Natural killer cell (primary cell): ENCODE results near the gene PITX3. TPM values are rescaled to one million over a fixed set of nuclear protein-coding genes. Genes with fewer than 3 reads are reported as not detected.

ENCODE experiments used
- ATAC-seq, 3 donors: fragments of 150-1000 bp in 2 of 3; fragments of 200-7000 bp in 1 of 3; cut with Tn5 transposase; 1 replicate in 1 of 3; 2 replicates in 2 of 3; pipeline ENCODE4 v1.10.0; 2021; ENCODE audit warnings: mild to moderate bottlenecking in 2 of 3, moderate library complexity in 2 of 3
- DNase-seq, 2 donors: peaks; one replicate each; pipeline versions ENCODE4 v3.0.0 to v3.0.0-alpha.2; 2013 to 2021; ENCODE audit warnings: mixed read lengths in 1 of 2
- H3K27ac ChIP-seq: one replicate; pipeline ENCODE4 v1.5.1; 2013; ENCODE audit warnings: mild to moderate bottlenecking, low read length
- H3K27me3 ChIP-seq: one replicate; pipeline ENCODE4 v1.6.1; 2013; ENCODE audit warnings: low read length; ENCODE audit not compliant: control insufficient read depth, insufficient read depth
- H3K36me3 ChIP-seq: one replicate; pipeline ENCODE4 v1.6.1; 2013; ENCODE audit warnings: low read length; ENCODE audit not compliant: control insufficient read depth, insufficient read depth
- H3K4me1 ChIP-seq: one replicate; pipeline ENCODE4 v1.6.1; 2013; ENCODE audit warnings: low read length; ENCODE audit not compliant: control insufficient read depth, insufficient read depth
- H3K4me3 ChIP-seq: one replicate; pipeline ENCODE4 v1.5.1; 2013; ENCODE audit warnings: low read length
- H3K9me3 ChIP-seq: one replicate; pipeline ENCODE4 v1.6.1; 2013; ENCODE audit warnings: low read length; ENCODE audit not compliant: control insufficient read depth, insufficient read depth
- H3K27ac Mint-ChIP-seq, 2 donors: one replicate each; pipeline ENCODE4 v1.8.0; 2022; ENCODE audit warnings: mild to moderate bottlenecking in 2 of 2, mixed read lengths in 2 of 2, moderate library complexity in 1 of 2
- H3K27me3 Mint-ChIP-seq, 2 donors: one replicate each; pipeline ENCODE4 v1.8.0; 2022; ENCODE audit warnings: low read depth in 2 of 2, mixed read lengths in 2 of 2
- H3K36me3 Mint-ChIP-seq: one replicate; pipeline ENCODE4 v1.8.0; 2022; ENCODE audit warnings: mixed read lengths
- H3K4me1 Mint-ChIP-seq, 2 donors: one replicate each; pipeline ENCODE4 v1.8.0; 2022; ENCODE audit warnings: mixed read lengths in 2 of 2
- H3K4me3 Mint-ChIP-seq: one replicate; pipeline ENCODE4 v1.8.0; 2022; ENCODE audit warnings: mild to moderate bottlenecking, moderate library complexity, mixed read lengths
- H3K9me3 Mint-ChIP-seq, 2 donors: one replicate each; pipeline ENCODE4 v1.8.0; 2022; ENCODE audit warnings: mixed read lengths in 2 of 2
- WGBS: methylation state at CpG from one replicate; pipeline ENCODE4 v1.1.7; 2013; ENCODE audit warnings: missing lambda C conversion rate; ENCODE audit not compliant: insufficient coverage; 5-methylcytosine and 5-hydroxymethylcytosine counted together
- intact Hi-C: fragments of 100-400 bp; cut with micrococcal nuclease; formaldehyde crosslinking; loops from one replicate; pipeline ENCODE4 v1.14.2; 2022
- total RNA-seq, 4 donors: library from RNA; stranded (reverse); fragments of 120-200 nt in 1 of 4; gene quantifications; one replicate each; pipeline versions ENCODE4 v1.2.3 to v1.2.4, GENCODE V29; 2013 to 2022
- TF ChIP-seq, protein P1 (sequence below): fragments of 200-600 bp; IDR thresholded peaks from one replicate; pipeline ENCODE4 v1.8.0; 2022; ENCODE audit warnings: antibody characterized with exemption

Gene PITX3
- total RNA-seq, 3 donors from 2014 or later (not counting 1 experiment from before 2014, with no cell fraction given) = not detected

DNA sequence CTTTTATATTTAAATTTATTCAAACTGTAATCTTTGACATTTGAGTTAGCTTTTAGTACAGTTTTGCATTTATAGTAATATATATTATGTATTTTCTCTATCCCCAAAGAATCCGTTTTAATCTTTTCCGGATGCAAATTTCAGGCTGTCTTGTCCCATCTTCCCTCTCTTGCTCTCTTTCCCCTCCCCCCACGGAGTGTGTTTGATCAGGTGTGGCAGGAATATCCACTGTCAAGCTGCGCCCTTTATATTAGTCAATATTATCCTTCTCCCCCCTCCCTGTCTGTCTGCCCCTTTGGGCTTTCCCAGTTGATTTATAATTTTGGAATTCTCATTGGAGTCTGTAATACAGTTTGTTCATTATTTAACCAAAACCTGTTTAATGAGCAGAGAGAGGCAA, 23.1 kb upstream of the PITX3 start:
- H3K4me3 ChIP-seq = no peak overlapping the region
- Mint-ChIP-seq H3K36me3 (peaks cover 5% of the 10 kb centered on the region), H3K4me3 (no peak overlapping the region), H3K27ac (no peak overlapping the region), H3K9me3 (no peaks in the 10 kb centered on the region), H3K27me3 (no peaks in the 10 kb centered on the region), H3K4me1 (peaks cover 59 to 61% of the 10 kb centered on the region in 2 donors)
- H3K27ac ChIP-seq = no peak overlapping the region
- ATAC-seq (no peak), DNase-seq (no peak)
- intact Hi-C loops = no loop called here
- H3K9me3 ChIP-seq = no peaks in the 10 kb centered on the region
- peaks cover 31% of the 10 kb centered on the region for H3K36me3 ChIP-seq
- no CpG with 5 or more reads among the region's 4 CpGs for WGBS
- H3K27me3 ChIP-seq = no peaks in the 10 kb centered on the region
- TF ChIP-seq, protein P1, sequence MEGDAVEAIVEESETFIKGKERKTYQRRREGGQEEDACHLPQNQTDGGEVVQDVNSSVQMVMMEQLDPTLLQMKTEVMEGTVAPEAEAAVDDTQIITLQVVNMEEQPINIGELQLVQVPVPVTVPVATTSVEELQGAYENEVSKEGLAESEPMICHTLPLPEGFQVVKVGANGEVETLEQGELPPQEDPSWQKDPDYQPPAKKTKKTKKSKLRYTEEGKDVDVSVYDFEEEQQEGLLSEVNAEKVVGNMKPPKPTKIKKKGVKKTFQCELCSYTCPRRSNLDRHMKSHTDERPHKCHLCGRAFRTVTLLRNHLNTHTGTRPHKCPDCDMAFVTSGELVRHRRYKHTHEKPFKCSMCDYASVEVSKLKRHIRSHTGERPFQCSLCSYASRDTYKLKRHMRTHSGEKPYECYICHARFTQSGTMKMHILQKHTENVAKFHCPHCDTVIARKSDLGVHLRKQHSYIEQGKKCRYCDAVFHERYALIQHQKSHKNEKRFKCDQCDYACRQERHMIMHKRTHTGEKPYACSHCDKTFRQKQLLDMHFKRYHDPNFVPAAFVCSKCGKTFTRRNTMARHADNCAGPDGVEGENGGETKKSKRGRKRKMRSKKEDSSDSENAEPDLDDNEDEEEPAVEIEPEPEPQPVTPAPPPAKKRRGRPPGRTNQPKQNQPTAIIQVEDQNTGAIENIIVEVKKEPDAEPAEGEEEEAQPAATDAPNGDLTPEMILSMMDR = no peak
- H3K4me1 ChIP-seq = no peaks in the 10 kb centered on the region

DNA sequence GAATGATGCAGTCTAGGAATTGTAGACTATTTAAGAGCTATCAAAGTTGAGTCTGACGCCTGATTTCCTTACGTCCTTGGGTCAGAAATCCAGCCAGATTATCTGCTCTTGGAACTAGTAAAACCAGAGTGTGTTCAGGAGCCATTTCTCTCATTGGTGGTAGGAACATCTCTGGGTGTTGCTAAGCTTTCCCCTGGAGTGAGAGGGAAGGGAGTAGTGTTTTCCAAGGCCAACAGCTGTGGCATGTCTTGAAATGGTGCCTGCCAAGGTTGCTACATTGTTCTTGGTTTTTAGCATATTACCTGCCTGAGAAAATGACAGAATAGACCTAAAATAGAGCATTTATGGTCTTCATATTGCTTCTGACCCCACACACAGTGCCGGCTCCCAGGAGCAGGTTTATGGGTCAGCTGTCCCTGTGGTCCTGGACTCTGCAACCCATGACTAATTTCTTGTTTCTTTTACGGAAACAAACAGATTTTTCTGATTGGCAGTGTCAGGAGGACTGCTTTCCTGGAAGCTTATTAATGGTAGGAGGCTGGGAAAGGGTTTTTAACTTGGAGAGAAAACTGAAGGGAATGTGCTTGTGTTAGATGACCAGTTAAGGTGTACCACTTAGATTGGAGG, 21.5 kb upstream of the PITX3 start:
- peaks cover 36% of the 10 kb centered on the region for H3K36me3 ChIP-seq
- Mint-ChIP-seq H3K4me3 (no peak overlapping the region), H3K9me3 (no peaks in the 10 kb centered on the region), H3K4me1 (peaks cover 46% of the 10 kb centered on the region in 2 donors), H3K27me3 (no peaks in the 10 kb centered on the region), H3K36me3 (peaks cover 7% of the 10 kb centered on the region), H3K27ac (no peak overlapping the region)
- intact Hi-C loops = no loop called here
- DNase-seq (no peak), ATAC-seq (no peak)
- H3K9me3 ChIP-seq = no peaks in the 10 kb centered on the region
- no peaks in the 10 kb centered on the region for H3K27me3 ChIP-seq
- no peaks in the 10 kb centered on the region for H3K4me1 ChIP-seq
- TF ChIP-seq, protein P1 = no peak
- no peak overlapping the region for H3K4me3 ChIP-seq
- H3K27ac ChIP-seq = no peak overlapping the region
- WGBS = 99% methylated on average over 4 of the region's 4 CpGs

DNA sequence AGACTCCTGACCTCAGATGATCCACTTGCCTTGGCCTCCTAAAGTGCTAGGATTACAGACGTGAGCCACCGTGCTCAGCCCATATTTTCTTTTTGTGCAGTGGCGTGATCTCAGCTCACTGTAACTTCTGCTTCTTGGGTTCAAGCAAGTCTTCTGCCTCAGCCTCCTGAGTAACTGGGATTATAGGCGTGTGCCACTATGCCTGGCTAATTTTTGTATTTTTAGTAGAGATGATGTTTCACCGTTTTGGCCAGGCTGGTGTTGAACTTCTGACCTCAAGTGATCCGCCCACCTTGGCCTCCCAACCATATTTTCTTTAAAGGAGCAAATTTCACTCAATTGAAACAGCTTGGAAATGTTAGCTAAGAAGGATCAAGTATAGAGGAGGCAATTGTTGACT, 20.5 kb upstream of the PITX3 start:
- no peaks in the 10 kb centered on the region for H3K27me3 ChIP-seq
- no peaks in the 10 kb centered on the region for H3K9me3 ChIP-seq
- no peak overlapping the region for H3K4me3 ChIP-seq
- Mint-ChIP-seq H3K36me3 (peaks cover 7% of the 10 kb centered on the region), H3K4me1 (peaks cover 36% of the 10 kb centered on the region in 2 donors), H3K4me3 (no peak overlapping the region), H3K9me3 (no peaks in the 10 kb centered on the region), H3K27ac (no peak overlapping the region), H3K27me3 (no peaks in the 10 kb centered on the region)
- DNase-seq = no peak
- no peaks in the 10 kb centered on the region for H3K4me1 ChIP-seq
- TF ChIP-seq, protein P1 = no peak
- 98% methylated on average over 5 of the region's 6 CpGs for WGBS
- peaks cover 36% of the 10 kb centered on the region for H3K36me3 ChIP-seq
- H3K27ac ChIP-seq = no peak overlapping the region
- no peak for ATAC-seq
- intact Hi-C loops = no loop called here

DNA sequence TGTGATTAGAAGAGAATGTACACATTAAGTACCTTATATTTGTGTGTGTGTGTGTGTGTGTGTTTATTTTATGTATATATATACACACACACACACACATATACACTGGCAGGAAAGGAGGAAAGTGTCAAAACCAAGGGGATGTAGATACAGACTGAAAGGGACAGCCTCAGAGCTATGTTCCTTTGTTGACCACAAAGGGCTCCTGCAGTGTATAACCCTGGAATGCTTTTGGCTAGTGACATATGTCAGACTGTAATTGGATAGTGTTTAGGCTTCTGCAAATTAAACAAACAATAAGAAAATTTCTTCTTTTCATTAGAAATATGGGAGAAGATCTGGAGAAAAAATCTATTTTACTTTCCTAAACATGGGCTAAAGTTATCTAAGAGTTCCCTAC, 19.9 kb upstream of the PITX3 start:
- Histone ChIP-seq H3K27ac (no peak overlapping the region), H3K4me1 (no peaks in the 10 kb centered on the region), H3K27me3 (no peaks in the 10 kb centered on the region), H3K4me3 (no peak overlapping the region), H3K9me3 (no peaks in the 10 kb centered on the region), H3K36me3 (peaks cover 36% of the 10 kb centered on the region)
- H3K27ac Mint-ChIP-seq = no peak overlapping the region
- no peaks in the 10 kb centered on the region for H3K27me3 Mint-ChIP-seq
- DNase-seq (no peak), ATAC-seq (no peak)
- intact Hi-C loops = no loop called here
- H3K36me3 Mint-ChIP-seq = peaks cover 7% of the 10 kb centered on the region
- H3K4me1 Mint-ChIP-seq = peaks cover 29 to 30% of the 10 kb centered on the region in 2 donors
- no peak overlapping the region for H3K4me3 Mint-ChIP-seq
- H3K9me3 Mint-ChIP-seq = no peaks in the 10 kb centered on the region
- TF ChIP-seq, protein P1 = no peak
